Neutrophil (primary cell): ENCODE data around the gene SLC39A6.

ENCODE experiments used
- H3K27ac ChIP-seq: fragments of 200-600 bp; sonication (generic); 2 replicates; pipeline ENCODE4 v1.5.1; 2016; ENCODE audit warnings: mild to moderate bottlenecking, moderate library complexity
- H3K27me3 ChIP-seq: fragments of 200-600 bp; sonication (generic); 2 replicates; pipeline ENCODE4 v1.6.0; 2016; ENCODE audit warnings: mild to moderate bottlenecking
- H3K36me3 ChIP-seq: fragments of 200-600 bp; sonication (generic); 2 replicates; pipeline ENCODE4 v1.5.1; 2017
- H3K4me1 ChIP-seq, 2 experiments: fragments of 200-600 bp in 1 of 2; sonication (generic) in 1 of 2; 1 replicate in 1 of 2; 2 replicates in 1 of 2; pipeline versions ENCODE4 v1.5.1 to v1.6.1; 2013 to 2016; ENCODE audit warnings: low read depth in 1 of 2, low read length in 1 of 2, mild to moderate bottlenecking in 1 of 2, moderate library complexity in 1 of 2; ENCODE audit not compliant: control insufficient read depth in 1 of 2, insufficient read depth in 1 of 2
- H3K4me3 ChIP-seq, 2 experiments: fragments of 200-600 bp in 1 of 2; sonication (generic) in 1 of 2; 1 replicate in 1 of 2; 2 replicates in 1 of 2; pipeline ENCODE4 v1.5.1; 2013 to 2016; ENCODE audit warnings: low read depth in 1 of 2, low read length in 1 of 2, mild to moderate bottlenecking in 1 of 2, moderate library complexity in 1 of 2
- H3K9me3 ChIP-seq: fragments of 200-600 bp; sonication (generic); 2 replicates; pipeline ENCODE4 v1.5.1; 2016
- TF ChIP-seq, protein P1 (sequence below): fragments of 200-600 bp; sonication (generic); IDR thresholded peaks from 2 replicates; pipeline ENCODE4 v1.5.1; 2016; ENCODE audit warnings: antibody characterized with exemption

SLC39A6 gene

DNA sequence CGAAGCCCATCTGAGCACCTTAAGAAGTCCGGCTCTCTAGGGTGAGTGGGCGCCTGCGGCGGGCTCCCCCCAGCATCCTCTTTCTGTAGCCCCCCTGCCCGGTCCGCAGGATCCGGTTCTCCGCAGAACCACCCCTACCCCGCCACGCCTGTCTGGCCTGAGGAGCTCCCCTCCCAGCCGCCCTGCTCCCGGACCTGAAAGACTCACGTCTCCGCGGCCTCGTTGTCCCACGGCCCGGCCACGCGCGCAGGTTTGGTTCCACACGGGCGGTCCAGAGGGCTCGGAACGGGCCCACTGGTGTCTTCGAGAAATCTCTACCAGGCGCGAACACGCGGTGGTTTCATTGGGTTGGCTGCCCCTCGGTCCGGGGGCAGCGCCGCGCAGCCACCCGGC, 237 bp downstream of the SLC39A6 start:
- Histone ChIP-seq H3K36me3 (no peaks in the 10 kb centered on the region), H3K4me1 (peaks cover 20 to 24% of the 10 kb centered on the region in 2 experiments), H3K27me3 (no peaks in the 10 kb centered on the region), H3K27ac (peak overlapping the region; percentile 98), H3K4me3 (peak overlapping the region; percentile 70 to 88), H3K9me3 (no peaks in the 10 kb centered on the region)
- TF ChIP-seq, protein P1, sequence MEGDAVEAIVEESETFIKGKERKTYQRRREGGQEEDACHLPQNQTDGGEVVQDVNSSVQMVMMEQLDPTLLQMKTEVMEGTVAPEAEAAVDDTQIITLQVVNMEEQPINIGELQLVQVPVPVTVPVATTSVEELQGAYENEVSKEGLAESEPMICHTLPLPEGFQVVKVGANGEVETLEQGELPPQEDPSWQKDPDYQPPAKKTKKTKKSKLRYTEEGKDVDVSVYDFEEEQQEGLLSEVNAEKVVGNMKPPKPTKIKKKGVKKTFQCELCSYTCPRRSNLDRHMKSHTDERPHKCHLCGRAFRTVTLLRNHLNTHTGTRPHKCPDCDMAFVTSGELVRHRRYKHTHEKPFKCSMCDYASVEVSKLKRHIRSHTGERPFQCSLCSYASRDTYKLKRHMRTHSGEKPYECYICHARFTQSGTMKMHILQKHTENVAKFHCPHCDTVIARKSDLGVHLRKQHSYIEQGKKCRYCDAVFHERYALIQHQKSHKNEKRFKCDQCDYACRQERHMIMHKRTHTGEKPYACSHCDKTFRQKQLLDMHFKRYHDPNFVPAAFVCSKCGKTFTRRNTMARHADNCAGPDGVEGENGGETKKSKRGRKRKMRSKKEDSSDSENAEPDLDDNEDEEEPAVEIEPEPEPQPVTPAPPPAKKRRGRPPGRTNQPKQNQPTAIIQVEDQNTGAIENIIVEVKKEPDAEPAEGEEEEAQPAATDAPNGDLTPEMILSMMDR, result no peak

DNA sequence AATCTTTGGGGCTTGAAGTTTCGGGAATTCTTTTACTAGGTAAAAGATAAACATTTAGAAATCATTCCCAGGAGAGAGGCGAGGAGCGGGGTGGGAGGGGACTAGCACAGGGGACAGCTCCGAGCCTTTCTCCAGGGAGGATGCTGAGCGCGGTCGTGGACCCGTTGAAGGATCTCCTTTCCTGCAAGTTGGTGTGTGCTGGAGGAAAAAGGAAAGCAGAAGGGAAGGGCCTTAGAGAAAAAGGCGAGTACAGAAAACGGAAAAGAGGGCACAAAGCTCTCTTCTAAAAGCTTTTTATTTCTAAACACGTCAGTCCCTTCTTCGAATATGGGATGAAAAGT, 640 bp downstream of the SLC39A6 start:
- Histone ChIP-seq H3K9me3 (no peaks in the 10 kb centered on the region), H3K36me3 (no peaks in the 10 kb centered on the region), H3K27me3 (no peaks in the 10 kb centered on the region), H3K27ac (peak overlapping the region; percentile 98), H3K4me1 (peaks cover 20 to 24% of the 10 kb centered on the region in 2 experiments), H3K4me3 (peak overlapping the region; percentile 70 to 88)
- TF ChIP-seq, protein P1, result no peak

DNA sequence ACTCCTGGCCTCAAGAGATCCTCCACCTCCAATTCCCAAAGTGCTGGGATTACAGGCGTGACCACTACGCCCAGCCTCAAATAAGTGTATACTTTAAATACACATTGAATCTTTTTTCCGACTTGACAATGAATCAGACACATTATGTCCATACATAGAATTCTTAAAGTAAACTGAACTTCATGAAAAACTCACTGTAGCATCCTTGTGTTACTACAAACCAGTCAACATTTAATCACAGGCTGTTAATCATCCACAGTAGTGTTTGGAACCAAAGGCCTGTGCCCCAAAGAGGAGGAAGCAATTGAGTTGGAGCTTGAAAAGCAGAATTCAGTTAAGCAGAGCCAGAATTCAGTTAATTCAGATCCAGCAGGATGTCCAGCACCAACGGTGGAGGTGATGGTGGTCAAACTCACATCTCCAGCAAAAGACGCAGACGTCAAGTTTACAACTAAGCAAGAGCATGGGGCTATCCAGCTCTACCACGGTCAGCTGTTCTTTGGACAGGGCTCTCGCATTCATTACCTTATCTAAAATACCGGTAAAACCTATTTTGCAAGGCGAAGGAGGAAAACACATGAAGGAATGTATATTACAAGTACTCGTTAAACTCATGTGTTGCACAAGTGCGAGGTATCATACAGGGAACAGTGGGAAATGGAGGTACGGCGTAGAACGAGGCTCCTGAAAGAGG, 1.2 kb downstream of the SLC39A6 start:
- H3K9me3 ChIP-seq, result no peaks in the 10 kb centered on the region
- H3K27ac ChIP-seq, result no peak overlapping the region
- no peaks in the 10 kb centered on the region for H3K27me3 ChIP-seq
- peak overlapping the region; percentile 70 to 88 for H3K4me3 ChIP-seq
- peaks cover 20 to 24% of the 10 kb centered on the region in 2 experiments for H3K4me1 ChIP-seq
- H3K36me3 ChIP-seq, result no peaks in the 10 kb centered on the region
- TF ChIP-seq, protein P1, result no peak

DNA sequence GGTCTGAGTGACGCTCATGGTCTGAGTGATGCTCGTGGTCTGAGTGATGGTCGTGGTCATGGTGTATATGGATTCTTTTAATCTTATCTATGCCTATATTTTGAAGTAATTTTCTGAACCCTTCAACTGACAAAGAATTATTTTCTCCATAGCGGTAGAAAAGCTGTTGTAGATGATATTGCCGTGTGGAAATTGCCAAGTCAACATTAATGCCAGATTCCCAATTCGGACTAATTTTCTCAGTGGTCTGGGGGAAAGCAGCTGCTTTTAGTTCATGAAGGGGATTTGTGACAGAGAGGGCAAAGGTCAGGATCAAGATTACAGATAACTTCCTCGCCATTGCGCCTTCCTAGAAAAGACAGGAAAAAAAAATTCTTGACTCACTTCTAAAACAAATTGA, 2.5 kb downstream of the SLC39A6 start:
- H3K9me3 ChIP-seq, result no peaks in the 10 kb centered on the region
- no peaks in the 10 kb centered on the region for H3K27me3 ChIP-seq
- peaks cover 8% of the 10 kb centered on the region for H3K36me3 ChIP-seq

DNA sequence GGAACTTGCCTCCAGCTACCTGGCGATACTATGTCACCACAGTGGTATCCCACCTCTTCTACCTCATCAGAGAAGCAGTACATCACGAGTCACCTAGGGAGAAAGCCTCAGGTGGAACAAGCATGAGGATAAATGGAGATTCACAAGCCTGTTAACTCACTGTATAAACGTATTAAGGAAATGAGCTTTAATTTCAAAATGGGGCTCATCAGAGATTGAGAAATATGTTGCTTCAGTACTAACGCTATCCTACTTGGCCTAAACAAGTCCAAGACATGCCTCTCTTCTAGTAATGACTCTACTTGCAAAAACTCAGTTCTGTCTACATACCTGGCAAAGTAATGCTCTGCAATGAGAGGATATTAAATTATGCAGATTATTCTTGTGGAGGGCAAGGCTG, 4.3 kb downstream of the SLC39A6 start:
- Histone ChIP-seq H3K9me3 (no peaks in the 10 kb centered on the region), H3K27me3 (no peaks in the 10 kb centered on the region), H3K27ac (no peak overlapping the region), H3K4me3 (no peak overlapping the region), H3K4me1 (peaks cover 10 to 13% of the 10 kb centered on the region in 2 experiments), H3K36me3 (peaks cover 13% of the 10 kb centered on the region)
- TF ChIP-seq, protein P1, result no peak

More for the DNA sequence above, 2.5 kb downstream of the SLC39A6 start:
- no peak overlapping the region for H3K4me3 ChIP-seq
- H3K27ac ChIP-seq, result no peak overlapping the region
- TF ChIP-seq, protein P1, result no peak
- H3K4me1 ChIP-seq, result peaks cover 20 to 24% of the 10 kb centered on the region in 2 experiments
